GM23338 (cell line): ENCODE measurements around the gene THSD4. TPM values are rescaled to one million over a fixed set of nuclear protein-coding genes. Genes with fewer than 3 reads are reported as not detected.

Experiments used
- ATAC-seq: fragments of 200-7000 bp; cut with Tn5 transposase; 3 replicates; pipeline ENCODE4 v1.9.1; 2020
- DNase-seq: peaks from one replicate; pipeline ENCODE4 v3.0.0-alpha.2; 2015; ENCODE audit warnings: low spot score
- H2AFZ ChIP-seq: fragments of 200-600 bp; sonication (generic); 2 replicates; pipeline ENCODE4 v1.8.0; 2016; ENCODE audit warnings: antibody characterized with exemption, mild to moderate bottlenecking, moderate library complexity
- H3F3A ChIP-seq: fragments of 200-600 bp; sonication (generic); replicated peaks from 2 replicates; pipeline ENCODE4 v1.8.0; 2017; ENCODE audit warnings: antibody characterized with exemption, mixed run types, low read depth
- H3K27ac ChIP-seq: fragments of 200-600 bp; sonication (generic); 2 replicates; pipeline ENCODE4 v1.6.1; 2016; ENCODE audit warnings: low read depth
- H3K27me3 ChIP-seq: fragments of 200-600 bp; sonication (generic); 2 replicates; pipeline ENCODE4 v1.8.0; 2016; ENCODE audit warnings: mild to moderate bottlenecking, mixed run types, moderate library complexity; ENCODE audit not compliant: insufficient read depth
- H3K36me3 ChIP-seq: fragments of 200-600 bp; sonication (generic); 2 replicates; pipeline ENCODE4 v1.8.0; 2016; ENCODE audit warnings: mild to moderate bottlenecking; ENCODE audit not compliant: insufficient read depth
- H3K4me1 ChIP-seq: fragments of 200-600 bp; sonication (generic); 2 replicates; pipeline ENCODE4 v1.8.0; 2016; ENCODE audit warnings: mild to moderate bottlenecking, moderate library complexity; ENCODE audit not compliant: insufficient read depth
- H3K4me2 ChIP-seq: fragments of 200-600 bp; sonication (generic); 2 replicates; pipeline ENCODE4 v1.7.1; 2017; ENCODE audit warnings: mixed run types
- H3K4me3 ChIP-seq: fragments of 200-600 bp; sonication (generic); 2 replicates; pipeline ENCODE4 v1.6.1; 2016; ENCODE audit warnings: mixed run types
- H3K79me2 ChIP-seq: fragments of 200-600 bp; sonication (generic); replicated peaks from 2 replicates; pipeline ENCODE4 v1.8.0; 2017; ENCODE audit warnings: mild to moderate bottlenecking; ENCODE audit not compliant: insufficient read depth
- H3K9me2 ChIP-seq: fragments of 200-600 bp; sonication (generic); 2 replicates; pipeline ENCODE4 v1.8.0; 2017; ENCODE audit not compliant: insufficient read depth
- H4K20me1 ChIP-seq: fragments of 200-600 bp; sonication (generic); replicated peaks from 2 replicates; pipeline ENCODE4 v1.8.0; 2017; ENCODE audit warnings: mild to moderate bottlenecking; ENCODE audit not compliant: insufficient read depth
- H3K27ac Mint-ChIP-seq: 2 replicates; pipeline ENCODE4 v1.8.0; 2020; ENCODE audit warnings: inconsistent platforms, mild to moderate bottlenecking, moderate library complexity, mixed read lengths
- H3K27me3 Mint-ChIP-seq: 3 replicates; pipeline ENCODE4 v1.8.0; 2022; ENCODE audit warnings: low read depth, mild to moderate bottlenecking, moderate library complexity, mixed read lengths, inconsistent platforms; ENCODE audit not compliant: insufficient read depth, poor library complexity
- H3K36me3 Mint-ChIP-seq: 3 replicates; pipeline ENCODE4 v1.8.0; 2021; ENCODE audit warnings: low read depth, mild to moderate bottlenecking, inconsistent platforms, moderate library complexity, mixed read lengths
- H3K4me1 Mint-ChIP-seq: 3 replicates; pipeline ENCODE4 v1.8.0; 2020; ENCODE audit warnings: mild to moderate bottlenecking, inconsistent platforms, mixed read lengths
- H3K4me3 Mint-ChIP-seq: 3 replicates; pipeline ENCODE4 v1.8.0; 2021; ENCODE audit warnings: moderate library complexity, mild to moderate bottlenecking, inconsistent platforms, mixed read lengths
- H3K9me3 Mint-ChIP-seq: 3 replicates; pipeline ENCODE4 v1.8.0; 2020; ENCODE audit warnings: moderate library complexity, mild to moderate bottlenecking, inconsistent platforms, mixed read lengths
- CREB1 ChIP-seq: fragments of 250-450 bp; sonication (Bioruptor Pico); IDR thresholded peaks from 2 replicates; pipeline ENCODE4 v1.5.0; 2020; ENCODE audit warnings: low read depth, mild to moderate bottlenecking, moderate library complexity
- EZH2 ChIP-seq: fragments of 200-600 bp; sonication (generic); IDR thresholded peaks from one replicate; pipeline ENCODE4 v1.8.0; 2017; ENCODE audit warnings: antibody characterized with exemption, mild to moderate bottlenecking, low read depth; ENCODE audit not compliant: unreplicated experiment
- JUNB ChIP-seq: IDR thresholded peaks from one replicate; pipeline ENCODE4 v1.6.1; 2016; ENCODE audit warnings: antibody characterized with exemption; ENCODE audit not compliant: unreplicated experiment
- NANOG ChIP-seq: IDR thresholded peaks from 2 replicates; pipeline ENCODE4 v1.6.1; 2016; ENCODE audit warnings: antibody characterized with exemption, borderline replicate concordance
- POLR2AphosphoS5 ChIP-seq: IDR thresholded peaks from 2 replicates; pipeline ENCODE4 v1.6.1; 2016; ENCODE audit warnings: antibody characterized with exemption, low read depth
- STAT1 ChIP-seq: IDR thresholded peaks from one replicate; pipeline ENCODE4 v1.6.1; 2016; ENCODE audit warnings: antibody characterized with exemption; ENCODE audit not compliant: unreplicated experiment
- ZNF114 ChIP-seq: fragments of 250-450 bp; sonication (Bioruptor Pico); IDR thresholded peaks from 2 replicates; pipeline ENCODE4 v1.5.0; 2020; ENCODE audit warnings: mild to moderate bottlenecking, moderate library complexity
- polyA plus RNA-seq: library from polyadenylated mRNA; unstranded; fragments of >200 nt; fragmentation: Nextera tagmentation; extraction: Ambion mirVana; gene quantifications from 2 replicates; pipeline ENCODE4 v1.2.1, GENCODE V29; 2016
- total RNA-seq: library from RNA; depleted of rRNA; stranded (reverse); fragments of >200 nt; shearing (Covaris generic); gene quantifications from 2 replicates; pipeline ENCODE4 v1.2.3, GENCODE V29; 2014
- TF ChIP-seq, protein P1 (sequence below): fragments of 250-450 bp; sonication (Bioruptor Pico); IDR thresholded peaks from 2 replicates; pipeline ENCODE4 v1.5.0; 2020; ENCODE audit warnings: mild to moderate bottlenecking, moderate library complexity
- TF ChIP-seq, protein P2 (sequence below): IDR thresholded peaks from 2 replicates; pipeline ENCODE4 v1.6.1; 2016; ENCODE audit warnings: antibody characterized with exemption

Gene THSD4
- total and polyA plus RNA-seq, 2 experiments from 2014 or later: 2.0 to 7.4 TPM

DNA sequence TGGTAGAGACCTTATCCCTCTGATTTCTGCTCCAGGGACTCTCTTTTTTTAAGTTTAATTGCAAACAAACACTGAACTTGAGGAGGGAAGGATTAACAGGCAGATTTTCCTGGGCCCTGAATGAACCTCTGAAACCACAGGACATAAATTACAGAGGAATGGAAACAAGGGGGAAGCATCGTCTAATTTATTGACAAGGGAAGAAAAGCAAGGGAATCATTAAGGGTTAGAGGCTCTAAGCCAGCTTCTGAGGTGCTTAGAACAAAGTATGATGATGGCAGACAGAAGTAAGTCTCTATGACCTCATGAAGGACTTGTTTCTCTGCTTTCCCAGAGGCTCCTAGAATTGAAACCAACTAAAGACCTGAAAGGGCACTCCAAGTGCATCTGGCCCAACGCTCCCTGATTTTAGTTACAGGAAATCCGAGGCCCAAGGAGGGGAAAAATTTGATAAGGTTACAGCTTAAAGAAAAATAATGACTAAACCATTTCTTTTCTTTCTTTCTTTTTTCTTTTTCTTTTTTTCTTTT, 450.4 kb downstream of the THSD4 start:
- ATAC-seq (no peak), DNase-seq (no peak)
- Histone ChIP-seq H3K79me2 (no peaks in the 10 kb centered on the region), H3F3A (no peaks in the 10 kb centered on the region), H3K4me1 (no peaks in the 10 kb centered on the region), H3K36me3 (no peaks in the 10 kb centered on the region), H3K4me2 (no peak overlapping the region), H3K27me3 (no peaks in the 10 kb centered on the region), H3K27ac (no peak overlapping the region), H3K4me3 (no peak overlapping the region), H3K9me2 (no peaks in the 10 kb centered on the region), H2AFZ (no peak overlapping the region), H4K20me1 (no peaks in the 10 kb centered on the region)
- H3K27me3 Mint-ChIP-seq: peaks cover 2% of the 10 kb centered on the region
- H3K4me1 Mint-ChIP-seq: no peaks in the 10 kb centered on the region
- H3K4me3 Mint-ChIP-seq: no peak overlapping the region
- H3K36me3 Mint-ChIP-seq: no peaks in the 10 kb centered on the region
- TF ChIP-seq STAT1 (no peak), POLR2AphosphoS5 (no peak), CREB1 (no peak), ZNF114 (no peak), JUNB (no peak), EZH2 (no peak), NANOG (no peak)
- TF ChIP-seq, protein P1, sequence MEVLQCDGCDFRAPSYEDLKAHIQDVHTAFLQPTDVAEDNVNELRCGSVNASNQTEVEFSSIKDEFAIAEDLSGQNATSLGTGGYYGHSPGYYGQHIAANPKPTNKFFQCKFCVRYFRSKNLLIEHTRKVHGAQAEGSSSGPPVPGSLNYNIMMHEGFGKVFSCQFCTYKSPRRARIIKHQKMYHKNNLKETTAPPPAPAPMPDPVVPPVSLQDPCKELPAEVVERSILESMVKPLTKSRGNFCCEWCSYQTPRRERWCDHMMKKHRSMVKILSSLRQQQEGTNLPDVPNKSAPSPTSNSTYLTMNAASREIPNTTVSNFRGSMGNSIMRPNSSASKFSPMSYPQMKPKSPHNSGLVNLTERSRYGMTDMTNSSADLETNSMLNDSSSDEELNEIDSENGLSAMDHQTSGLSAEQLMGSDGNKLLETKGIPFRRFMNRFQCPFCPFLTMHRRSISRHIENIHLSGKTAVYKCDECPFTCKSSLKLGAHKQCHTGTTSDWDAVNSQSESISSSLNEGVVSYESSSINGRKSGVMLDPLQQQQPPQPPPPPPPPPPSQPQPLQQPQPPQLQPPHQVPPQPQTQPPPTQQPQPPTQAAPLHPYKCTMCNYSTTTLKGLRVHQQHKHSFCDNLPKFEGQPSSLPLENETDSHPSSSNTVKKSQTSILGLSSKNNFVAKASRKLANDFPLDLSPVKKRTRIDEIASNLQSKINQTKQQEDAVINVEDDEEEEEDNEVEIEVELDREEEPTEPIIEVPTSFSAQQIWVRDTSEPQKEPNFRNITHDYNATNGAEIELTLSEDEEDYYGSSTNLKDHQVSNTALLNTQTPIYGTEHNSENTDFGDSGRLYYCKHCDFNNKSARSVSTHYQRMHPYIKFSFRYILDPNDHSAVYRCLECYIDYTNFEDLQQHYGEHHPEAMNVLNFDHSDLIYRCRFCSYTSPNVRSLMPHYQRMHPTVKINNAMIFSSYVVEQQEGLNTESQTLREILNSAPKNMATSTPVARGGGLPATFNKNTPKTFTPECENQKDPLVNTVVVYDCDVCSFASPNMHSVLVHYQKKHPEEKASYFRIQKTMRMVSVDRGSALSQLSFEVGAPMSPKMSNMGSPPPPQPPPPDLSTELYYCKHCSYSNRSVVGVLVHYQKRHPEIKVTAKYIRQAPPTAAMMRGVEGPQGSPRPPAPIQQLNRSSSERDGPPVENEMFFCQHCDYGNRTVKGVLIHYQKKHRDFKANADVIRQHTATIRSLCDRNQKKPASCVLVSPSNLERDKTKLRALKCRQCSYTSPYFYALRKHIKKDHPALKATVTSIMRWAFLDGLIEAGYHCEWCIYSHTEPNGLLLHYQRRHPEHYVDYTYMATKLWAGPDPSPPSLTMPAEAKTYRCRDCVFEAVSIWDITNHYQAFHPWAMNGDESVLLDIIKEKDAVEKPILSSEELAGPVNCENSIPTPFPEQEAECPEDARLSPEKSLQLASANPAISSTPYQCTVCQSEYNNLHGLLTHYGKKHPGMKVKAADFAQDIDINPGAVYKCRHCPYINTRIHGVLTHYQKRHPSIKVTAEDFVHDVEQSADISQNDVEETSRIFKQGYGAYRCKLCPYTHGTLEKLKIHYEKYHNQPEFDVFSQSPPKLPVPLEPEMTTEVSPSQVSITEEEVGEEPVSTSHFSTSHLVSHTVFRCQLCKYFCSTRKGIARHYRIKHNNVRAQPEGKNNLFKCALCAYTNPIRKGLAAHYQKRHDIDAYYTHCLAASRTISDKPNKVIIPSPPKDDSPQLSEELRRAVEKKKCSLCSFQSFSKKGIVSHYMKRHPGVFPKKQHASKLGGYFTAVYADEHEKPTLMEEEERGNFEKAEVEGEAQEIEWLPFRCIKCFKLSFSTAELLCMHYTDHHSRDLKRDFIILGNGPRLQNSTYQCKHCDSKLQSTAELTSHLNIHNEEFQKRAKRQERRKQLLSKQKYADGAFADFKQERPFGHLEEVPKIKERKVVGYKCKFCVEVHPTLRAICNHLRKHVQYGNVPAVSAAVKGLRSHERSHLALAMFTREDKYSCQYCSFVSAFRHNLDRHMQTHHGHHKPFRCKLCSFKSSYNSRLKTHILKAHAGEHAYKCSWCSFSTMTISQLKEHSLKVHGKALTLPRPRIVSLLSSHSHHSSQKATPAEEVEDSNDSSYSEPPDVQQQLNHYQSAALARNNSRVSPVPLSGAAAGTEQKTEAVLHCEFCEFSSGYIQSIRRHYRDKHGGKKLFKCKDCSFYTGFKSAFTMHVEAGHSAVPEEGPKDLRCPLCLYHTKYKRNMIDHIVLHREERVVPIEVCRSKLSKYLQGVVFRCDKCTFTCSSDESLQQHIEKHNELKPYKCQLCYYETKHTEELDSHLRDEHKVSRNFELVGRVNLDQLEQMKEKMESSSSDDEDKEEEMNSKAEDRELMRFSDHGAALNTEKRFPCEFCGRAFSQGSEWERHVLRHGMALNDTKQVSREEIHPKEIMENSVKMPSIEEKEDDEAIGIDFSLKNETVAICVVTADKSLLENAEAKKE (CRISPR knock-in tag): no peak
- H3K27ac Mint-ChIP-seq: no peak overlapping the region
- H3K9me3 Mint-ChIP-seq: no peaks in the 10 kb centered on the region; the same call in 2 of the 3 replicates

DNA sequence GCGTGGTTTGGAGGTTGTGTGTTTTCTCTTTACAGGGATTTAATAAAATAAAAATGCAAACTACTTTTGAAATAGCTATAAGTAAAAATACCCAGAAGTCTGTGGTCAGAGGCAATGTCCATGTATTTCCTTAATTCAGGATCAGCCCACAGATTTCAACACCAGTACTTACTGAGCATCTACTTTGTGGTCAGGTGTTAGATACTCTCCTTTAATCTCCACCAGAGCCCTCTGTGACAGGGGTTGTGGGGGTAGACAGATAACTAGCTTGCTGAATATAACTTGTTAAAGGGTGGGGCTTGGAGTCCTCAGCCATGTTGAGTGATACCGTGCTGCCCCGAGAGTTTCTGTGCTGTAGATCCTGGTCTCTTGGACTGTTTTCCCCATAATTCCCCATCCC, 451.0 kb downstream of the THSD4 start:
- no peak for ATAC-seq
- Histone ChIP-seq H3K4me2 (no peak overlapping the region), H3F3A (no peaks in the 10 kb centered on the region), H3K79me2 (no peaks in the 10 kb centered on the region), H3K27ac (no peak overlapping the region), H3K4me1 (no peaks in the 10 kb centered on the region), H3K9me2 (no peaks in the 10 kb centered on the region), H3K4me3 (no peak overlapping the region), H4K20me1 (no peaks in the 10 kb centered on the region), H3K27me3 (no peaks in the 10 kb centered on the region), H2AFZ (no peak overlapping the region), H3K36me3 (no peaks in the 10 kb centered on the region)
- Mint-ChIP-seq H3K36me3 (no peaks in the 10 kb centered on the region), H3K27me3 (peaks cover 4% of the 10 kb centered on the region), H3K27ac (no peak overlapping the region), H3K4me1 (no peaks in the 10 kb centered on the region), H3K9me3 (no peaks in the 10 kb centered on the region; the same call in 2 of the 3 replicates), H3K4me3 (no peak overlapping the region)
- TF ChIP-seq, protein P2, sequence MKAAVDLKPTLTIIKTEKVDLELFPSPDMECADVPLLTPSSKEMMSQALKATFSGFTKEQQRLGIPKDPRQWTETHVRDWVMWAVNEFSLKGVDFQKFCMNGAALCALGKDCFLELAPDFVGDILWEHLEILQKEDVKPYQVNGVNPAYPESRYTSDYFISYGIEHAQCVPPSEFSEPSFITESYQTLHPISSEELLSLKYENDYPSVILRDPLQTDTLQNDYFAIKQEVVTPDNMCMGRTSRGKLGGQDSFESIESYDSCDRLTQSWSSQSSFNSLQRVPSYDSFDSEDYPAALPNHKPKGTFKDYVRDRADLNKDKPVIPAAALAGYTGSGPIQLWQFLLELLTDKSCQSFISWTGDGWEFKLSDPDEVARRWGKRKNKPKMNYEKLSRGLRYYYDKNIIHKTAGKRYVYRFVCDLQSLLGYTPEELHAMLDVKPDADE: no peak
- no peak for TF ChIP-seq NANOG
- no peak for DNase-seq
